ENCODE measurements around the gene ADAMTS3.
"Not testable (repeated sequence)": the region's sequence is repeated elsewhere in the genome, so short reads cannot be mapped to it uniquely, and the experiment has no call there.

Gene ADAMTS3

GRCh38 chr4:72463724-72464123, 105.3 kb downstream of the ADAMTS3 start:
- no peak for DNase-seq

DNA sequence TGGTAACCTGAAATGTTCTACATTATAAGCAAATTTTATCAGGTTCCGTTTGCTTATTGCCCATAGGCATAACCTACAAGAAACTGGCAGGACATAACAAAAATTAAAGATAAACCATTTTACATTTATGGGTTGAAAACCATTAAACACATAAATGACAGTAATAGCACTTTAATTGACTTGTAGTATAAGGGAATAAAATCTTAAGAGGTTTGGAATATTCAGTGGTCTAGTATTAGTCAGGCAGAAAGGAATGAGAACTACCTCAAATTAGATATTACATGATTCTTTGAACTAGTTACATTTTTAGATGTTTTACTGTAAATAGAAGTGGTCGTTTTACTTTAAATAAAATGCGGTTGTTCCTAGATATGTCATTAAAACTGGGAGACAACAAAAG, 111.9 kb downstream of the ADAMTS3 start:
- no peak for DNase-seq

DNA sequence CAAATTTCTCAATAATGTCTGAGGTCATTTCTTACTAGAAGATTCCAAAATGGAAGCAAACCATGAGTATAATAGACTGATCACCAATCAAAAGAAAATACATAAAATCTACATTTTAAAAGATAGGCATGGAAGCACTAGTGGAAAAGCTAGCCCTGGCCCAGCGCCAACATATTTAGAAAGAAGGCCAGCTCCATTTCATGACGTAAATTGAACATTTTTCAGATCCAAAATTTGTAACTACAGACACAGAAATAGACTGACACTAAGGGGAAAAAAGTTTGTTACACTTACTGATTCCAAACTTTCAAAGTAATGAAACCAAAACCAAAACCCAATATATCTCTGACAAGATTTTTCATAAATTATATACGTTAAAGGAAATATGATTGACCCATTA, 117.7 kb downstream of the ADAMTS3 start:
- no peak for DNase-seq

- DNase-seq: no peak
These were observed 119.3 kb downstream of the ADAMTS3 start for GRCh38 chr4:72449705-72450104.

DNA sequence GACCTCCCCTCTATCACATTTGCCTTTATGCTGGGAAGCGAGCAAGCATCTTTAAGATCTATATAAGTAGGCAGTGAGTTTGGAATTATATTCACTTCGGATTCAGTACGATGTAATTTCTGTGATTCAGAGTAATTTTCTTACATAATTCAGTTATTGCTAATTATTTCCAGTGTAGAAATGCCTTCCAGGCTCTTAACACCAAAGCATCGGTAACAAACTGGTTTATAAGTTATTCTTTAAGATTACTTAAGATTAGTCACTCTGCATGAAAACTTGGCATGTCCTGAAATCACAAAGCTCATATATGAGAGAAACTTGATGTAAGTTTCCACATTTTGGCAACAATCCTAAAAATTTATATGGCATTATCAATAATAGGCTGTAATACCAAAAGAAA, 120.8 kb downstream of the ADAMTS3 start:
- no peak for DNase-seq

DNA sequence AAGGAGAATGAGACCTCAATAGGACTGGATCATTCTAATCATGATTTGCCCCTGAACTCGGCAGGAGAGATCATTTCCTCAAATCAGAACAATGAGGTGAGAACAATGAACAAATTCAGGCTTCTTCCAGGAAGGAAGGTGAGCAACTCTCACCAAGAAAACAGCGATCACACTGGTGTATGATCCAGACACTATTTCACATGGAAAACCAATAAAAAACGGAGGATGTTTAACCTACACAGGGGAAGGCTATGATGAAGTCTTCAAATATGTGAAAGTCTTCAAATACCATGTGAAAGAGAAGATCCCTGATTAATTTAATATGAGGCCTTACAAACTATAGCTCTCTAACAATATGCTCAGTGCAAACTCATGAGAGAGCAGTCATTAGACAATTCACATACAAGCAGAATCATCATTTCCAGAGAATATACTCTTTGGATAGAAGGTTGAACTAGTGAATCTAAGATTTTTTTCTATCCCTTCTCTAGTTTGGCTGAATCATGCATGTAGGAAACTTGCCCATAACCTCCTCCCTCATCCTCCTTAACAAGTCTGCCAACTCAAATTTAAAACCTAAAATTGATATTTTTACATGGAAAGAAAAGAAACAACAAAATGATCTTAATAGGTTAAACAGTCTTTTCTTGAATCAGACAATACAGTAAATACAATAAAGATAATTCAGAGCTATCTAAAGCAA, 122.5 kb downstream of the ADAMTS3 start:
- no peak for DNase-seq

GRCh38 chr4:72444092-72444491, 124.9 kb downstream of the ADAMTS3 start:
- DNase-seq: no peak

- DNase-seq: no peak
These were observed 126.3 kb downstream of the ADAMTS3 start for GRCh38 chr4:72442715-72443114.

- DNase-seq: no peak
These were observed 126.9 kb downstream of the ADAMTS3 start for GRCh38 chr4:72442147-72442546.

GRCh38 chr4:72440386-72440785, 128.6 kb downstream of the ADAMTS3 start:
- DNase-seq: no peak

DNA sequence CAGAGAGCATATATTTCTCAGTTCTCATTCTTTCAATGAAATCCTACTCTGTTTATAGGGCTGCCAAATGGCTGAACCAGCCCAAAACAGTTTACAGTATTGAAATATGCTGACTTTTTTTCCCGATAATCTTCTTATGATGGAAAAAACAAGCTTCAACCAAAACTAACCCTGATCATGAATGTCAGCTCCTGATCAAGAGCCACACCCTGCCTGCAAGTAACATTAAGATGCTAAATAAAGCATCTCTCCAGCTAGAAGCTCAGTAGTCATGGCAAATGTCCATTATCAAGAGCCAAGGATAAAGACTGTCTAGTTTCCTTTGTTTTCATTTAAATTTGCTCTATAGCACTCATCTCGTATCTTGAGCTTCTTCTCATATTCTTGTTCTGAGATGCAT, 136.0 kb downstream of the ADAMTS3 start:
- DNase-seq: no peak

- no peak for DNase-seq
These were observed 136.7 kb downstream of the ADAMTS3 start for GRCh38 chr4:72432282-72432681.

DNA sequence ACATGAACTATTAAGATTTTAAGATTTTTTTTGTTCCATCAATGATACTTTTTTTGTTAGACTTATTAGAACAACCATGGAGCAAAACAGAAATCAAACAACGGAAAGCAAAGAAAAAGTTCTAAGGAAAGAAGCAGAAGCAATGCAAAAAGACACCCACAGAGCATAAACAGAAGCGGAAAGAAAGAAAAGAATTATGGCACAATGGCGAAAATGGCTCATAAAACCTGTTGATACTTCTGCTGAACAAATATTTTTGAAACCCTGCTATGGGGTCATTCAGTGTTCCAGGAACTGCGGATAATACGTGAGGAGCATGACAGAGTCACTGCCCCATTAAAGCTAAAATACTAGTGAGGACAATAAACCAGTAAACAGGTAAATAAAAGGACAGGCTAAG, 138.0 kb downstream of the ADAMTS3 start:
- DNase-seq: no peak

DNA sequence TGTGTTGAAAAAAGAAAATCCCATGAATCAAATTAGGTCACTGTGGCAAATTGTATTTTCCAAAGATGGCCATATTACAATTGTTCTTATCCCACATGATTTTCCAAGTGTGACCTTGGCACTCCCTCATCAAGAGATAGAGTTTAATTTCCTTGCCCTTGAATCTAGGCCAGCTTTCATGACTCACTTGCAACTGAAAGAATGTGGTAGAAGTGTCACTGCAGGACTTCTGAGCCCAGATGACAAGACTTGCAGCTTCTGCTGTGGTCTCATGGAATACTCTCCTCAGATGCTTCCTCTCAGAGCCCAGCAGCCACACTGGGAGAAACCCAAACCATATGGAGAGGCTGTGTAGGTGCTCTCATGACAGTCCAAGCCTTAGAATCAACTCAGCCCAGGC, 139.0 kb downstream of the ADAMTS3 start:
- no peak for DNase-seq

- no peak for DNase-seq
These were observed 139.6 kb downstream of the ADAMTS3 start for GRCh38 chr4:72429397-72429889.

DNA sequence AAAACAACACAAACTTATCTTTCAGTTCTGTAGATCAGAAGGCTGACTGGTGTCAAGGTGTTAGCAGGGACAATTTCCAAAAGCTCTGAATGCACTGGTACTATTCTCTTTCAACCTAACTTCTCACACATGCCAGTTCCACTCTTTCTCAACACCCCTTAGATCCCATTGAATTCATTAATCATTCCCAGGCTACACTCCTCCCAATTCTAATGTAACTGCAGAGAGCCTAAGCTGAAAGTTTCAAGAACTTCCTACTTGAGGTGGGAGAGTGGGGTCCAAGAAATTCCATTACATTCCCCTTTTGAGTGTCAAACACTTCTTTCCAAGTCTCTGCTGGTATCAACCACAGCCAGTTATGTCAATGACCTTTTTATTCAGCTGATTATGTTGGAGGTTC, 142.0 kb downstream of the ADAMTS3 start:
- DNase-seq: no peak

DNA sequence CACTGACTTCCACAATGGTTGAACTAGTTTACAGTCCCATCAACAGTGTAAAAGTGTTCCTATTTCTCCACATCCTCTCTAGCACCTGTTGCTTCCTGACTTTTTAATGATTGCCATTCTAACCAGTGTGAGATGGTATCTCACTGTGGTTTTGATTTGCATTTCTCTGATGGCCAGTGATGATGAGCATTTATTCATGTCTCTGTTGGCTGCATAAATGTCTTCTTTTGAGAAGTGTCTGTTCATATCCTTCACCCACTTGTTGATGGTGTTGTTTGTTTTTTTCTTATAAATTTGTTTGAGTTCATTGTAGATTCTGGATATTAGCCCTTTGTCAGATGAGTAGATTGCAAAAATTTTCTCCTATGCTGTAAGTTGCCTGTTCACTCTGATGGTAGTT, 143.1 kb downstream of the ADAMTS3 start:
- not testable (repeated sequence) for DNase-seq

- no peak for DNase-seq
These were observed 145.0 kb downstream of the ADAMTS3 start for GRCh38 chr4:72424006-72424405.

GRCh38 chr4:72422416-72422815, 146.6 kb downstream of the ADAMTS3 start:
- DNase-seq: no peak

DNA sequence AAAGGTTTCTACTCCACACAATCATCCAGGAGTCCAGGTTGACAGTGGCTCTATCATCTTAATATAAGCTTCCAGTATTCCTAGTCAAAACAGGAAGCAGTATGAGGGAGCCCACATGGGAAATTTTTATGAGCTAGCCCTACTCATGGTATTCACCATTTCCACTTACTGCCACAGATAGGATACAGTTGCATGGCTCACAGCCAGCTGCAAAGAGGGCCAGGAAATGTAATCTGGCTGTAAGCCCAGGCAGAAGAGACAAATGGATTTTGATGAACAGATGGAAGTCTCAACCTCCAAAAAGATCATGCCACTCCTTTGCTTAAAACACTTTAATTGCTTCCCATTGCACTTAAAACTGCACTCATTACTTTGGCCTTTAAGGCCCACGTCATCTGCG, 150.6 kb downstream of the ADAMTS3 start:
- peak; percentile 15 for DNase-seq

- no peak for DNase-seq
These were observed 158.9 kb downstream of the ADAMTS3 start for GRCh38 chr4:72410158-72410557.

DNA sequence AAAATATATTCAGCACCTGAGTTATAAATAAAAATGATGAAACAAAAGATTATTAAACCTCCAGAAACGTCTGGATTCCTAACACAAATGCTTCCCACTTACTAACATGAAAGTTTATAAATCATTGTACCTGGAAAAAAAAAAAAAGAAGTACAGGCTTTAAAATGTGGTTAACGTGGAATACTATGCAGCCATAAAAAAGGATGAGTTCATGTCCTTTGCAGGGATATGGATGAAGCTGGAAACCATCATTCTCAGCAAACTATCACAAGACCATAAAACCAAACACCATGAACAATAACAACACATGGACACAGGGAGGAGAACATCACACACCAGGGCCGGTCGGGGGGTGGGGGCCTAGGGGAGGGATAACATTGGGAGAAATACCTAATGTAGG, 160.5 kb downstream of the ADAMTS3 start:
- no peak for DNase-seq

- no peak for DNase-seq
These were observed 163.6 kb downstream of the ADAMTS3 start for GRCh38 chr4:72405417-72405816.

DNA sequence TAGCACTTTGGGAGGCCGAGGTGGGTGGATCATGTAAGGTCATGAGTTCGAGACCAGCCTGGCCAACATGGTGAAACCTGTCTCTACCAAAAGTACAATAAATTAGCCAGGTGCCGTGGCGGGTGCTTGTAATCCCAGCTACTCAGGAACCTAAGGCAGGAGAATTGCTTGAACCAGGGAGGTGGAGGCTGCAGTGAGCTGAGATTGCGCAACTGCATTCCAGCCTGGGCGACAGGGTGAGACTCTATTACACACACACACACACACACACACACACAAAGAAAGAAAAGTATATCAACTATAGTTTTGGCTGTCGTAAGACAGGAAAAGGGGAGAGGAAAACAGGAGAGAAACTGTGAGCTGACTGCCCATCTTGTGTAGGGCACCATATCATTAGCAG, 171.7 kb downstream of the ADAMTS3 start:
- DNase-seq: no peak

DNA sequence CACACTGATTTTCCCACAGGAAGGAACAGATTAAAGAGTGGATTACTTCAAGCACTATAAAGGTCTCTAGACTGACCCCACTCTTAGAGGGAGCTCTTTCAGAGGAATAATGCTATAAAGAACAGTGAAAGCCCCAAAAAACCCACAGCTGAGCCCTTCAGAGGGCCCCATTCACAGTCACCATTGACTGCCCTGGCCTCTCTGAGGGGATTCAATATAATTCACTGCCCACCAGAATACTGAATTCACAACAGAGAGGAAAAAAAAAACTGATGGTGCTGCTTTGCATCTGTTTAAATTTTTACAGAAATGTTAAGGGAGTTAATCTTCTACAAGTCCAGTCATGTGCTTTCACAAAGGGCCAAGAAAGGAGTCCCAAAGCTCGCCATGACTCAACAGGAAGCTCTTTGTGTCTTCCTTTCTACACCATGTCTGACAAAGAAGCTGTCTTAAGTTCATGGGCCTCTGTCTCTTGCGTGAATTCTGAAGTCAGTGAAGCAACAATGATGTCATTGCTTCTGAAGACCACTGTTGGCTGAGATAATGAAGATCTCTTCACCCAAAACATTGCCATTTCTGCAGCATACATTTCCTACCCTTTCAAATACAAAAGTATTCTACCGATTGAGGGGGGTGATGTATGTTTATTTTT, 174.9 kb downstream of the ADAMTS3 start:
- no peak for DNase-seq
